A673 (cell line): ENCODE results near the gene WDPCP. TPM values are rescaled to one million over a fixed set of nuclear protein-coding genes. Genes with fewer than 3 reads are reported as not detected.

Experiments used
- BruUV-seq: library from RNA; stranded (reverse); fragments of 400-500 nt; replicated peaks from 2 replicates; lab custom pipeline; 2021; lab: Mats Ljungman, UMichigan
- CTCF ChIA-PET: fragments of 300-600 bp; sonication (Branson Sonifier 250); formaldehyde crosslinking; loops from one replicate; lab custom pipeline; 2022; ENCODE audit warnings: antibody characterized with exemption; lab: Charles Lee
- POLR2A ChIA-PET: fragments of 300-600 bp; sonication (Branson Sonifier 250); formaldehyde crosslinking; loops from one replicate; lab custom pipeline; 2022; ENCODE audit warnings: antibody characterized with exemption; ENCODE audit not compliant: low non-redundant PET; lab: Charles Lee
- DNase-seq: peaks from one replicate; pipeline ENCODE4 v3.0.0-alpha.2; 2015; ENCODE audit warnings: low spot score
- H3K27ac ChIP-seq: fragments of 200-600 bp; sonication (generic); 2 replicates; pipeline ENCODE4 v1.5.1; 2016; ENCODE audit warnings: mixed run types, low read depth, mild to moderate bottlenecking, mixed read lengths, antibody characterized with exemption, low read length; ENCODE audit not compliant: poor library complexity, severe bottlenecking
- H3K27me3 ChIP-seq: fragments of 200-600 bp; sonication (generic); replicated peaks from 2 replicates; pipeline ENCODE4 v1.6.1; 2017; ENCODE audit warnings: mixed run types, low read depth, mild to moderate bottlenecking, mixed read lengths, antibody characterized with exemption, low read length; ENCODE audit not compliant: insufficient read depth, poor library complexity
- H3K36me3 ChIP-seq: fragments of 200-600 bp; sonication (generic); 2 replicates; pipeline ENCODE4 v1.6.1; 2016; ENCODE audit warnings: mixed run types, mild to moderate bottlenecking, mixed read lengths, antibody characterized with exemption, low read length; ENCODE audit not compliant: insufficient read depth, poor library complexity, severe bottlenecking
- H3K4me1 ChIP-seq: fragments of 200-600 bp; sonication (generic); 2 replicates; pipeline ENCODE4 v1.6.1; 2017; ENCODE audit warnings: mixed run types, mild to moderate bottlenecking, mixed read lengths, antibody characterized with exemption, low read length; ENCODE audit not compliant: insufficient read depth, poor library complexity, severe bottlenecking
- H3K4me3 ChIP-seq: fragments of 200-600 bp; sonication (generic); 2 replicates; pipeline ENCODE4 v1.5.1; 2016; ENCODE audit warnings: low read depth, mixed run types, mild to moderate bottlenecking, mixed read lengths, low read length; ENCODE audit not compliant: poor library complexity, severe bottlenecking
- H3K9me3 ChIP-seq: fragments of 200-600 bp; sonication (generic); 2 replicates; pipeline ENCODE4 v1.6.1; 2016; ENCODE audit warnings: mixed run types, low read depth, mild to moderate bottlenecking, mixed read lengths, antibody characterized with exemption, low read length; ENCODE audit not compliant: poor library complexity, severe bottlenecking
- EZH2 ChIP-seq: fragments of 200-600 bp; sonication (generic); IDR thresholded peaks from 2 replicates; pipeline ENCODE4 v1.6.1; 2017; ENCODE audit warnings: borderline replicate concordance, low read depth, mild to moderate bottlenecking, mixed read lengths, antibody characterized with exemption, low read length; ENCODE audit not compliant: poor library complexity, severe bottlenecking
- intact Hi-C: fragments of 100-400 bp; cut with micrococcal nuclease; formaldehyde crosslinking; loops from one replicate; pipeline ENCODE4 v1.10.0; 2022; ENCODE audit not compliant: unreplicated experiment
- total RNA-seq: library from RNA; stranded (reverse); gene quantifications from 2 replicates; pipeline ENCODE4 v1.2.3, GENCODE V29; 2021
- TF ChIP-seq, protein P1 (sequence below): fragments of 300-800, 200-600 bp; sonication (generic); conservative IDR thresholded peaks from 2 replicates; pipeline ENCODE4 v1.5.1; 2017; ENCODE audit warnings: low read depth, mild to moderate bottlenecking, antibody characterized with exemption, low read length, moderate library complexity, mixed read lengths

WDPCP gene
- total RNA-seq, 1 experiment from 2014 or later: 7.9 TPM

DNA sequence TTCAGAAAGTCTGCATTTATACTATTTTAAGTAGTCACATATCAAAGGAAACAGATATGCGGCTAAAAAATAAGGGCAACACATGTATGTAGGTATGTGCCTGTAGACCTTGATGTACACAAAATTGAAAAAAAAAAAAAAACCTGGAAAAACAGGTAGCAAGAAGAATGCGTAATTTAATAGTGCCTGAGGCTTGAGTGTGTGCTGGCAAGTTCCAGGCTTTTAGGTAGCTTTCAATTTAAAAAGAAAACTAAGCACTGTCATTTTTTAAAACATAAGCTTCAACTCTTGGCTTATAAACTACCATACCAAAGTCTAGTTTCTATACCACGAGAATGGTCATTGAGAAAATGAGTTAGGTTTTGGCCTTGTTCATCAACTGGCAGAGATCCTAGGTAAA lies 465.4 kb downstream of the WDPCP start:
- Histone ChIP-seq H3K27me3 (no peaks in the 10 kb centered on the region), H3K4me1 (no peaks in the 10 kb centered on the region), H3K9me3 (no peaks in the 10 kb centered on the region), H3K36me3 (no peaks in the 10 kb centered on the region), H3K4me3 (no peak overlapping the region), H3K27ac (no peak overlapping the region)
- BruUV-seq: no TSS peak
- no peak for DNase-seq
- POLR2A ChIA-PET: no interaction called here
- intact Hi-C loops: no loop called here
- TF ChIP-seq, protein P1, sequence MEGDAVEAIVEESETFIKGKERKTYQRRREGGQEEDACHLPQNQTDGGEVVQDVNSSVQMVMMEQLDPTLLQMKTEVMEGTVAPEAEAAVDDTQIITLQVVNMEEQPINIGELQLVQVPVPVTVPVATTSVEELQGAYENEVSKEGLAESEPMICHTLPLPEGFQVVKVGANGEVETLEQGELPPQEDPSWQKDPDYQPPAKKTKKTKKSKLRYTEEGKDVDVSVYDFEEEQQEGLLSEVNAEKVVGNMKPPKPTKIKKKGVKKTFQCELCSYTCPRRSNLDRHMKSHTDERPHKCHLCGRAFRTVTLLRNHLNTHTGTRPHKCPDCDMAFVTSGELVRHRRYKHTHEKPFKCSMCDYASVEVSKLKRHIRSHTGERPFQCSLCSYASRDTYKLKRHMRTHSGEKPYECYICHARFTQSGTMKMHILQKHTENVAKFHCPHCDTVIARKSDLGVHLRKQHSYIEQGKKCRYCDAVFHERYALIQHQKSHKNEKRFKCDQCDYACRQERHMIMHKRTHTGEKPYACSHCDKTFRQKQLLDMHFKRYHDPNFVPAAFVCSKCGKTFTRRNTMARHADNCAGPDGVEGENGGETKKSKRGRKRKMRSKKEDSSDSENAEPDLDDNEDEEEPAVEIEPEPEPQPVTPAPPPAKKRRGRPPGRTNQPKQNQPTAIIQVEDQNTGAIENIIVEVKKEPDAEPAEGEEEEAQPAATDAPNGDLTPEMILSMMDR: no peak
- no peak for TF ChIP-seq EZH2
- CTCF ChIA-PET: no interaction called here

DNA sequence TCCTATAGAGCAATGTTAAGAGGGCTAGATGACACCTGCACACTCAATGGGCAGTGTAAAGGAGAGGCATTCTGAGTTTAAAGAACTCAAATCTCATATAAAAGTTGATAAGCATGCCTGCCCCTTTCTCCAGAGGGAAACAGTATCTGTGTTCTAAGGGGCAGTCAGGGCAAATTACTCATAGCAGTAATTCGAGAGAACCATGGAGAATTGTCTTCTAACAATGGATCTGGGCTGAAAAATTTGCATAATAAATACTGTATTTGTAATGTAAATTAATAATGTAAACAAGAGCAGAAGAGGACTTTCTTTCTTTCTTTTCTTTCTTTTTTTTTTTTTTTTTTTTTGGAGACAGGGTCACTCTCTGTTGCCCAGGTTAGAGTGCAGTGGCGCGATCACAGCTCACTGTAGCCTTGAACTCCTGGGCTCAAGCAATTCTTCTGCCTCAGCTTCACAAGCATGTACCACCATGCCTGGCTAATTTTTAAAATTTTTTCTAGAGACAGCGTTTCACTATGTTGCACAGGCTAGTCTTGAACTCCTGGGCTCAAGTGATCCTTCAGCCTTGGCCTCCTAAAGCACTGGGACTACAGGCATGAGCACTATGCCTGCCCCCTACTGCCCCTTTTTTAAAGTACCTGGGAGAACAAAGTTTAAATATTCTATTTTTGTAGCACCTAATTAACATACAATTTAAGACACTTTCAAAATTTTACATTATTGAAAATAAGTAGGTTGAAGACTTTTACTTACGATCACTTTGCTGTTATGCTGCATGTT lies 467.0 kb downstream of the WDPCP start:
- intact Hi-C loops: no loop called here
- Histone ChIP-seq H3K36me3 (no peaks in the 10 kb centered on the region), H3K27me3 (no peaks in the 10 kb centered on the region), H3K27ac (no peak overlapping the region), H3K4me1 (no peaks in the 10 kb centered on the region), H3K9me3 (no peaks in the 10 kb centered on the region), H3K4me3 (no peak overlapping the region)
- CTCF ChIA-PET: no interaction called here
- POLR2A ChIA-PET: no interaction called here
- DNase-seq: peak; percentile 2
- no TSS peak for BruUV-seq
- TF ChIP-seq EZH2: no peak
- TF ChIP-seq, protein P1: no peak; the same call in 1 of the 2 replicates

GRCh38 chr2:63118821-63119220 lies 469.5 kb downstream of the WDPCP start:
- DNase-seq: no peak
- H3K9me3 ChIP-seq: no peaks in the 10 kb centered on the region
- no peaks in the 10 kb centered on the region for H3K36me3 ChIP-seq
- H3K4me1 ChIP-seq: no peaks in the 10 kb centered on the region
- intact Hi-C loops: no loop called here
- no TSS peak for BruUV-seq
- CTCF ChIA-PET: no interaction called here
- TF ChIP-seq EZH2: no peak
- TF ChIP-seq, protein P1: no peak
- POLR2A ChIA-PET: no interaction called here
- no peak overlapping the region for H3K27ac ChIP-seq
- H3K27me3 ChIP-seq: no peaks in the 10 kb centered on the region
- no peak overlapping the region for H3K4me3 ChIP-seq
